SK-N-SH treated with all-trans-retinoic acid at 6 μM for 48 hours (cell line): Measurements from ENCODE around the gene DNAH7.
A peak's percentile ranks its signal among the peaks of the same experiment; 100 is the strongest.

Experiments
- ATAC-seq: fragments of 200-7000 bp; cut with Tn5 transposase; 3 replicates; pipeline ENCODE4 v1.9.1; 2020; ENCODE audit warnings: mild to moderate bottlenecking, moderate library complexity
- ARNTL ChIP-seq: fragments of 450-650 bp; formaldehyde crosslinking; IDR thresholded peaks from 2 replicates; pipeline ENCODE4 v1.5.0; 2020; ENCODE audit warnings: low read depth, mild to moderate bottlenecking, moderate library complexity, borderline replicate concordance
- CSDC2 ChIP-seq: fragments of 250-450 bp; sonication (Bioruptor Pico); IDR thresholded peaks from 2 replicates; pipeline ENCODE4 v1.5.0; 2020; ENCODE audit warnings: mild to moderate bottlenecking, moderate library complexity
- ESRRG ChIP-seq: fragments of 250-450 bp; sonication (Bioruptor Pico); IDR thresholded peaks from 2 replicates; pipeline ENCODE4 v1.6.1; 2021; ENCODE audit warnings: mild to moderate bottlenecking
- GLIS3 ChIP-seq: fragments of 250-450 bp; sonication (Bioruptor Pico); IDR thresholded peaks from 2 replicates; pipeline ENCODE4 v1.5.0; 2020; ENCODE audit warnings: mild to moderate bottlenecking, moderate library complexity
- ISL1 ChIP-seq: fragments of 250-450 bp; sonication (Bioruptor Pico); IDR thresholded peaks from 2 replicates; pipeline ENCODE4 v2.1.2; 2022; ENCODE audit warnings: mild to moderate bottlenecking, moderate library complexity
- OSR1 ChIP-seq: fragments of 250-450 bp; sonication (Bioruptor Pico); IDR thresholded peaks from 2 replicates; pipeline ENCODE4 v1.8.0; 2022; ENCODE audit warnings: moderate library complexity, mild to moderate bottlenecking, inconsistent platforms
- PPARA ChIP-seq: fragments of 250-450 bp; sonication (Bioruptor Pico); IDR thresholded peaks from 2 replicates; pipeline ENCODE4 v1.5.0; 2020; ENCODE audit warnings: mild to moderate bottlenecking, borderline replicate concordance
- SNAI2 ChIP-seq: fragments of 250-450 bp; sonication (Bioruptor Pico); IDR thresholded peaks from 2 replicates; pipeline ENCODE4 v1.5.0; 2020; ENCODE audit warnings: mild to moderate bottlenecking, moderate library complexity
- TCF4 ChIP-seq: fragments of 250-450 bp; sonication (Bioruptor Pico); IDR thresholded peaks from 2 replicates; pipeline ENCODE4 v1.8.0; 2021; ENCODE audit warnings: mild to moderate bottlenecking, moderate library complexity, borderline replicate concordance
- TOX ChIP-seq: fragments of 250-450 bp; sonication (Bioruptor Pico); IDR thresholded peaks from 2 replicates; pipeline ENCODE4 v1.8.0; 2021; ENCODE audit warnings: mild to moderate bottlenecking, moderate library complexity, borderline replicate concordance
- ZC3H10 ChIP-seq: fragments of 250-450 bp; sonication (Bioruptor Pico); IDR thresholded peaks from 2 replicates; pipeline ENCODE4 v1.5.1; 2021; ENCODE audit warnings: mild to moderate bottlenecking, moderate library complexity
- ZFP30 ChIP-seq: fragments of 450-650 bp; formaldehyde crosslinking; IDR thresholded peaks from 2 replicates; pipeline ENCODE4 v1.5.0; 2022; ENCODE audit warnings: mild to moderate bottlenecking, moderate library complexity
- ZNF565 ChIP-seq: fragments of 450-650 bp; formaldehyde crosslinking; conservative IDR thresholded peaks from 2 replicates; pipeline ENCODE4 v1.5.0; 2020; ENCODE audit warnings: low read depth, mild to moderate bottlenecking, moderate library complexity
- ZNF70 ChIP-seq: fragments of 450-650 bp; formaldehyde crosslinking; IDR thresholded peaks from 2 replicates; pipeline ENCODE4 v1.5.0; 2020; ENCODE audit warnings: mild to moderate bottlenecking, moderate library complexity
- ZNF8 ChIP-seq: fragments of 450-650 bp; formaldehyde crosslinking; IDR thresholded peaks from 2 replicates; pipeline ENCODE4 v1.5.0; 2020; ENCODE audit warnings: mild to moderate bottlenecking, moderate library complexity
- TF ChIP-seq, protein P1 (sequence below): fragments of 250-450 bp; sonication (Bioruptor Pico); IDR thresholded peaks from 2 replicates; pipeline ENCODE4 v1.5.1; 2021; ENCODE audit warnings: mild to moderate bottlenecking, moderate library complexity
- TF ChIP-seq, protein P2 (sequence below): fragments of 250-450 bp; sonication (Bioruptor Pico); IDR thresholded peaks from 2 replicates; pipeline ENCODE4 v1.8.0; 2021; ENCODE audit warnings: low read depth, mild to moderate bottlenecking, moderate library complexity, borderline replicate concordance
- TF ChIP-seq, protein P3 (sequence below): fragments of 250-450 bp; sonication (Bioruptor Pico); IDR thresholded peaks from 2 replicates; pipeline ENCODE4 v1.5.0; 2020; ENCODE audit warnings: mild to moderate bottlenecking, moderate library complexity
- TF ChIP-seq, protein P4 (sequence below): fragments of 250-450 bp; sonication (Bioruptor Pico); IDR thresholded peaks from 2 replicates; pipeline ENCODE4 v1.5.1; 2020; ENCODE audit warnings: low read depth, mild to moderate bottlenecking, moderate library complexity
- TF ChIP-seq, protein P5 (sequence below): fragments of 250-450 bp; sonication (Bioruptor Pico); IDR thresholded peaks from 2 replicates; pipeline ENCODE4 v1.8.0; 2020; ENCODE audit warnings: mild to moderate bottlenecking, moderate library complexity, borderline replicate concordance

Gene DNAH7

DNA sequence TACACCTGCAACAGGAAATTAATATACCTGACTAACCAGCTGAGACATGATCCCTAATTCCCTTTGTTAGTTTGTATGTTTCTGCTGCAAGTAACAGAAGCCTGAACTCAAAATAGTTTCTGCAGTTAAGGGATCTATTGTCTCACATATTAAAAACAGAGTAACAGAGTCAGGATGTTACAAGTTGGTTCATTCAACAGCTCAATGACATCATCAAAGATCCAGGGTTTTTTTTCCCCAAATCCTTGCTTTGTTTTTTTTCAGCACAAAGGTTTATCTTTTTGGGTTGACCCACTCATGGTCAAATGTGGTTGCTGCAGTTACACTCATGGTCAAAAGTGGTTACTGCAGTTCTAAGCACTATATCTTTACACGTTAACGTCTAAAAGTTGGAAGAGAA lies 35.0 kb upstream of the DNAH7 start:
- TF ChIP-seq TCF4 (CRISPR knock-in tag) (no peak), OSR1 (no peak), CSDC2 (CRISPR knock-in tag) (no peak), GLIS3 (CRISPR knock-in tag) (no peak)
- no peak for ATAC-seq

DNA sequence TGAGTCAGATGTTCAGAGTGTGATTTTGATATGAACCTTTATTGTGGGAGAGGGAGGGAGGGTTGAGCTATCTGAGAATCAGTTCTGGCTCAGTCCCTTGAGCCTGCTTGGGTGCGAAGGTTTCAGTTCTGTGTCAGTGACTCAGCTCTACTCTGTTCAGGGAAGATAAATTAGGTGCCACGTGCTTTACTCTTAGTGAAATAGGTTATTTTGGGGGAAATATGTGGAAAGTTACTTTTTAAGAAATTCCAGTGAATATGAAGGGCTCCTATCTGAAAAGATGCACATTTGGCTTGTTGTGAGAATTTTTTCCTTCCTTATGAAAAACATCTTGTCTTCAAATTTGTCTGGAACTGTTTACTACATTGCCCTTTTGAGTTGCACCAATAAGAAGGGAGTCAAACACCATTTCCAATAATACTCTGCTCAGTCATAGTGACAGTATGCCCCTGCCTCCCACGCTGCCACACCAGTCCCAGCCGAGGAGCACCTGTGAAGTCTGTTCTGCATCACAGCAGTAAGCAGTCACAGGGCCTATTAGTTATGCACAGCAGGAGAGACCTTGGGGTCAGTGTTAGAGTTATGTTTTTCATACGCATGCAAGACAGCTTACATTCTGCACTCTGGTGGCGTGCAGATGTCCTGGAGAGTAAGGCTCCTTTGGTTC lies 32.8 kb upstream of the DNAH7 start:
- peak; percentile 59 for ATAC-seq
- TF ChIP-seq ISL1 (CRISPR knock-in tag) (no peak), ZNF8 (no peak), ESRRG (CRISPR knock-in tag) (no peak), ZNF565 (CRISPR knock-in tag) (no peak)
- TF ChIP-seq, protein P1, sequence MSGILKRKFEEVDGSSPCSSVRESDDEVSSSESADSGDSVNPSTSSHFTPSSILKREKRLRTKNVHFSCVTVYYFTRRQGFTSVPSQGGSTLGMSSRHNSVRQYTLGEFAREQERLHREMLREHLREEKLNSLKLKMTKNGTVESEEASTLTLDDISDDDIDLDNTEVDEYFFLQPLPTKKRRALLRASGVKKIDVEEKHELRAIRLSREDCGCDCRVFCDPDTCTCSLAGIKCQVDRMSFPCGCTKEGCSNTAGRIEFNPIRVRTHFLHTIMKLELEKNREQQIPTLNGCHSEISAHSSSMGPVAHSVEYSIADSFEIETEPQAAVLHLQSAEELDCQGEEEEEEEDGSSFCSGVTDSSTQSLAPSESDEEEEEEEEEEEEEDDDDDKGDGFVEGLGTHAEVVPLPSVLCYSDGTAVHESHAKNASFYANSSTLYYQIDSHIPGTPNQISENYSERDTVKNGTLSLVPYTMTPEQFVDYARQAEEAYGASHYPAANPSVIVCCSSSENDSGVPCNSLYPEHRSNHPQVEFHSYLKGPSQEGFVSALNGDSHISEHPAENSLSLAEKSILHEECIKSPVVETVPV, result no peak
- TF ChIP-seq, protein P2, sequence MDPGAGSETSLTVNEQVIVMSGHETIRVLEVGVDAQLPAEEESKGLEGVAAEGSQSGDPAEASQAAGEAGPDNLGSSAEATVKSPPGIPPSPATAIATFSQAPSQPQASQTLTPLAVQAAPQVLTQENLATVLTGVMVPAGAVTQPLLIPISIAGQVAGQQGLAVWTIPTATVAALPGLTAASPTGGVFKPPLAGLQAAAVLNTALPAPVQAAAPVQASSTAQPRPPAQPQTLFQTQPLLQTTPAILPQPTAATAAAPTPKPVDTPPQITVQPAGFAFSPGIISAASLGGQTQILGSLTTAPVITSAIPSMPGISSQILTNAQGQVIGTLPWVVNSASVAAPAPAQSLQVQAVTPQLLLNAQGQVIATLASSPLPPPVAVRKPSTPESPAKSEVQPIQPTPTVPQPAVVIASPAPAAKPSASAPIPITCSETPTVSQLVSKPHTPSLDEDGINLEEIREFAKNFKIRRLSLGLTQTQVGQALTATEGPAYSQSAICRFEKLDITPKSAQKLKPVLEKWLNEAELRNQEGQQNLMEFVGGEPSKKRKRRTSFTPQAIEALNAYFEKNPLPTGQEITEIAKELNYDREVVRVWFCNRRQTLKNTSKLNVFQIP, result no peak

DNA sequence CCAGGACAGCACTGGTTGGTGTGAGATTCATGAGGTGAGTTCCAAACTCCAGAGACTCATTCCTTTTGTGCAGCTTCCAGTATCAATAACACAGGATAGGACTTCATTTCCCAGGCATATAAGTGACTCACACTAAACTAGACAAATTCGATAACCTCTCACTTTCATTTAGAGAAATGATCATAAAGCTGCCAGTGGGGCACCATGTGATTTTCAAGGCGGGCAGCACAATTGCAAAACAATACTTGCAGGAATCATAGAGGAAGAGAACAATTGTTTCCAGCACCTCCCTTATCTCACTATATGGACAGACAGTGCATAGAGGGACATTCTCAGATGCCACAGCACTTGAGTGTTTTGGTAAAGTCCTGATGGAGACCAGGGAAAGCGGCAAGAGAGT lies 31.3 kb upstream of the DNAH7 start:
- TF ChIP-seq TCF4 (CRISPR knock-in tag) (no peak), ESRRG (CRISPR knock-in tag) (no peak), ZNF8 (no peak), GLIS3 (CRISPR knock-in tag) (no peak), ZC3H10 (no peak), TOX (CRISPR knock-in tag) (no peak), ARNTL (CRISPR knock-in tag) (no peak), ISL1 (CRISPR knock-in tag) (no peak), PPARA (CRISPR knock-in tag) (no peak), ZFP30 (no peak), SNAI2 (CRISPR knock-in tag) (no peak), ZNF70 (CRISPR knock-in tag) (no peak)
- TF ChIP-seq, protein P3, sequence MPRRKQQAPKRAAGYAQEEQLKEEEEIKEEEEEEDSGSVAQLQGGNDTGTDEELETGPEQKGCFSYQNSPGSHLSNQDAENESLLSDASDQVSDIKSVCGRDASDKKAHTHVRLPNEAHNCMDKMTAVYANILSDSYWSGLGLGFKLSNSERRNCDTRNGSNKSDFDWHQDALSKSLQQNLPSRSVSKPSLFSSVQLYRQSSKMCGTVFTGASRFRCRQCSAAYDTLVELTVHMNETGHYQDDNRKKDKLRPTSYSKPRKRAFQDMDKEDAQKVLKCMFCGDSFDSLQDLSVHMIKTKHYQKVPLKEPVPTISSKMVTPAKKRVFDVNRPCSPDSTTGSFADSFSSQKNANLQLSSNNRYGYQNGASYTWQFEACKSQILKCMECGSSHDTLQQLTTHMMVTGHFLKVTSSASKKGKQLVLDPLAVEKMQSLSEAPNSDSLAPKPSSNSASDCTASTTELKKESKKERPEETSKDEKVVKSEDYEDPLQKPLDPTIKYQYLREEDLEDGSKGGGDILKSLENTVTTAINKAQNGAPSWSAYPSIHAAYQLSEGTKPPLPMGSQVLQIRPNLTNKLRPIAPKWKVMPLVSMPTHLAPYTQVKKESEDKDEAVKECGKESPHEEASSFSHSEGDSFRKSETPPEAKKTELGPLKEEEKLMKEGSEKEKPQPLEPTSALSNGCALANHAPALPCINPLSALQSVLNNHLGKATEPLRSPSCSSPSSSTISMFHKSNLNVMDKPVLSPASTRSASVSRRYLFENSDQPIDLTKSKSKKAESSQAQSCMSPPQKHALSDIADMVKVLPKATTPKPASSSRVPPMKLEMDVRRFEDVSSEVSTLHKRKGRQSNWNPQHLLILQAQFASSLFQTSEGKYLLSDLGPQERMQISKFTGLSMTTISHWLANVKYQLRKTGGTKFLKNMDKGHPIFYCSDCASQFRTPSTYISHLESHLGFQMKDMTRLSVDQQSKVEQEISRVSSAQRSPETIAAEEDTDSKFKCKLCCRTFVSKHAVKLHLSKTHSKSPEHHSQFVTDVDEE, result no peak
- TF ChIP-seq, protein P2, result no peak
- TF ChIP-seq, protein P4, sequence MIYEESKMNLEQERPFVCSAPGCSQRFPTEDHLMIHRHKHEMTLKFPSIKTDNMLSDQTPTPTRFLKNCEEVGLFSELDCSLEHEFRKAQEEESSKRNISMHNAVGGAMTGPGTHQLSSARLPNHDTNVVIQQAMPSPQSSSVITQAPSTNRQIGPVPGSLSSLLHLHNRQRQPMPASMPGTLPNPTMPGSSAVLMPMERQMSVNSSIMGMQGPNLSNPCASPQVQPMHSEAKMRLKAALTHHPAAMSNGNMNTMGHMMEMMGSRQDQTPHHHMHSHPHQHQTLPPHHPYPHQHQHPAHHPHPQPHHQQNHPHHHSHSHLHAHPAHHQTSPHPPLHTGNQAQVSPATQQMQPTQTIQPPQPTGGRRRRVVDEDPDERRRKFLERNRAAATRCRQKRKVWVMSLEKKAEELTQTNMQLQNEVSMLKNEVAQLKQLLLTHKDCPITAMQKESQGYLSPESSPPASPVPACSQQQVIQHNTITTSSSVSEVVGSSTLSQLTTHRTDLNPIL (CRISPR knock-in tag), result no peak
- TF ChIP-seq, protein P5, sequence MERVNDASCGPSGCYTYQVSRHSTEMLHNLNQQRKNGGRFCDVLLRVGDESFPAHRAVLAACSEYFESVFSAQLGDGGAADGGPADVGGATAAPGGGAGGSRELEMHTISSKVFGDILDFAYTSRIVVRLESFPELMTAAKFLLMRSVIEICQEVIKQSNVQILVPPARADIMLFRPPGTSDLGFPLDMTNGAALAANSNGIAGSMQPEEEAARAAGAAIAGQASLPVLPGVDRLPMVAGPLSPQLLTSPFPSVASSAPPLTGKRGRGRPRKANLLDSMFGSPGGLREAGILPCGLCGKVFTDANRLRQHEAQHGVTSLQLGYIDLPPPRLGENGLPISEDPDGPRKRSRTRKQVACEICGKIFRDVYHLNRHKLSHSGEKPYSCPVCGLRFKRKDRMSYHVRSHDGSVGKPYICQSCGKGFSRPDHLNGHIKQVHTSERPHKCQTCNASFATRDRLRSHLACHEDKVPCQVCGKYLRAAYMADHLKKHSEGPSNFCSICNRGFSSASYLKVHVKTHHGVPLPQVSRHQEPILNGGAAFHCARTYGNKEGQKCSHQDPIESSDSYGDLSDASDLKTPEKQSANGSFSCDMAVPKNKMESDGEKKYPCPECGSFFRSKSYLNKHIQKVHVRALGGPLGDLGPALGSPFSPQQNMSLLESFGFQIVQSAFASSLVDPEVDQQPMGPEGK (CRISPR knock-in tag), result no peak
- TF ChIP-seq, protein P1, result no peak
- ATAC-seq, result no peak
